SK-N-MC (cell line): ENCODE results near the gene TOR3A.

Experiments used
- EZH2 ChIP-seq: fragments of 200-600 bp; sonication (generic); IDR thresholded peaks from one replicate; pipeline ENCODE4 v1.6.1; 2017; ENCODE audit warnings: antibody characterized with exemption
- FOXP2 ChIP-seq: optimal IDR thresholded peaks from 2 replicates; pipeline ENCODE3; 2011; ENCODE audit warnings: mild to moderate bottlenecking, moderate library complexity; ENCODE audit not compliant: insufficient read depth; ENCODE audit errors: extremely low read length, control extremely low read depth
- POLR2AphosphoS5 ChIP-seq: IDR thresholded peaks from 2 replicates; pipeline ENCODE4 v1.6.1; 2012; ENCODE audit warnings: mild to moderate bottlenecking, low read depth, low read length, borderline replicate concordance

DNA sequence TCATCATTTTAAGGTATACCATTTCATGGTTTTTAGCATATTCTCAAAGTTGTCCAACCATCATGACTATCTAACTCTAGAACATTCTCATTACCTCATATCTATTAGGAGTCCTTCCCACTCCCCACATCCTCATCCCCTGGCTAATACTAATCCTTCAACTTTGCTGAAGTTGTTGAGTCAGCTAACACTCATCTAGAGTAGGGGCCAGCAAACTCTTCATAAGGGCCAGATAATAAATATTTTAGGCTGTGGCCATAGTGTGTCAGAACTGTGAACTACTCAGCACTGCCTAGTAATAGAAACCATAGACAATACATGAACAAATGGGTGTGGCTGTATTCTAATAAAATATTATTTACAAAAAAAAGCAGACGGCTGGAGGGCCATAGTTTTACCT is 43.0 kb downstream of the TOR3A start:
- TF ChIP-seq EZH2: no peak
- TF ChIP-seq POLR2AphosphoS5: no peak
- TF ChIP-seq FOXP2: no peak
